Measurements from ENCODE around the gene HCRTR1. TPM values are rescaled to one million over a fixed set of nuclear protein-coding genes. Genes with fewer than 3 reads are reported as not detected.
A peak's percentile ranks its signal among the peaks of the same experiment; 100 is the strongest.

HCRTR1 gene
- total RNA-seq: under 1 TPM; 0.19 to 0.31 TPM
- not detected for polyA plus RNA-seq (ENCODE audit: insufficient read depth, low read depth, low replicate concordance)
- long read RNA-seq, donor 1: 0 reads
- long read RNA-seq, donor 2: 0 reads

DNA sequence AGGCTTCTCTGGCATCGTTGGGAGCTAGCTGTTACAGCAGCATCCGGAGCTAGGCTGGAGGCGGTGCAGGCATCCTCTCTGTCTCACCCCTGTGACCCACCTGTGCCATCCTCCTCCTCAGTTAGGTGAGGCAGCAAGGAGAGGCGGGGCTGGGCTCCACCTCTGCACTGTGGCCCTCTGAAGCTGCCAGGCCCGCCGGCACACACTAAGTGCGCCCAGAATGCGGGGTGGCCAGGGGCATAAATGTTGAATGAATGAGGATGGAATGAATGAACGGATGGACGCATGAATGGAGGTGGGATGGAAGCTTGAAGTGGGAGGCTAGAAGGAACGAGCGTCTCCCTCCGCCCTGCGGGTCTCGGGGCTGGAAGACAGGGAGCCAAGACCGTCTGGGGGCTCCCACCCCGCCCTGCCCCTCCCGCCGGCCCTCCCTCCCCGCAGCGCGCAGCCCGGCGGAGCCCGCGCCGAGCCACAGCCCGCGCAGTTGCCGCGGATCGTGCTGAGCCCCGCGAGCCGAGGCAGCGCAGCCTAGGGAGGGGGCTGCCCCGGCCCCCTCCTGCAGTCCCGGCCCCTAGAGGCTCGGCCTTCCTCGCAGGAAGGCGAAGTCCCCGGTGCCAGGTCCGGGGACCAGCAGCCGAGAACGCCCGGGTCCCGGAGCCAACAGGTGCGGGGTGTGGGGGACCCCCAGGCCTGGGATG, at the start of gene HCRTR1:
Gene HCRTR1, plus strand, starts transcription at position 472 of the 698 bp plus-strand sequence. CDS start 1,504 bp downstream, outside the sequence.
- Histone ChIP-seq H3K27ac (no peak within 1 kb of the TSS), H3K36me3 (ENCODE audit: low read depth, missing control alignments) (no peaks in the 10 kb centered on the region), H3K4me1 (peaks cover 9% of the 10 kb centered on the region), H3K27me3 (no peaks in the 10 kb centered on the region), H3K4me3 (peak within 1 kb of the TSS; percentile 24 to 54), H3K9me3 (no peaks in the 10 kb centered on the region)
- DNase-seq: no peak
- TF ChIP-seq POLR2A (IDR thresholded peaks at IDR 0.05): no peak
- TF ChIP-seq, protein P1, sequence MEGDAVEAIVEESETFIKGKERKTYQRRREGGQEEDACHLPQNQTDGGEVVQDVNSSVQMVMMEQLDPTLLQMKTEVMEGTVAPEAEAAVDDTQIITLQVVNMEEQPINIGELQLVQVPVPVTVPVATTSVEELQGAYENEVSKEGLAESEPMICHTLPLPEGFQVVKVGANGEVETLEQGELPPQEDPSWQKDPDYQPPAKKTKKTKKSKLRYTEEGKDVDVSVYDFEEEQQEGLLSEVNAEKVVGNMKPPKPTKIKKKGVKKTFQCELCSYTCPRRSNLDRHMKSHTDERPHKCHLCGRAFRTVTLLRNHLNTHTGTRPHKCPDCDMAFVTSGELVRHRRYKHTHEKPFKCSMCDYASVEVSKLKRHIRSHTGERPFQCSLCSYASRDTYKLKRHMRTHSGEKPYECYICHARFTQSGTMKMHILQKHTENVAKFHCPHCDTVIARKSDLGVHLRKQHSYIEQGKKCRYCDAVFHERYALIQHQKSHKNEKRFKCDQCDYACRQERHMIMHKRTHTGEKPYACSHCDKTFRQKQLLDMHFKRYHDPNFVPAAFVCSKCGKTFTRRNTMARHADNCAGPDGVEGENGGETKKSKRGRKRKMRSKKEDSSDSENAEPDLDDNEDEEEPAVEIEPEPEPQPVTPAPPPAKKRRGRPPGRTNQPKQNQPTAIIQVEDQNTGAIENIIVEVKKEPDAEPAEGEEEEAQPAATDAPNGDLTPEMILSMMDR (IDR thresholded peaks at IDR 0.05): no peak
- intact Hi-C loops (cut with DNase I; ENCODE audit: low total_unique reads): no loop called here
- WGBS, 2 donors: 8 to 17% methylated on average over 11 to 46 of the region's 48 CpGs

DNA sequence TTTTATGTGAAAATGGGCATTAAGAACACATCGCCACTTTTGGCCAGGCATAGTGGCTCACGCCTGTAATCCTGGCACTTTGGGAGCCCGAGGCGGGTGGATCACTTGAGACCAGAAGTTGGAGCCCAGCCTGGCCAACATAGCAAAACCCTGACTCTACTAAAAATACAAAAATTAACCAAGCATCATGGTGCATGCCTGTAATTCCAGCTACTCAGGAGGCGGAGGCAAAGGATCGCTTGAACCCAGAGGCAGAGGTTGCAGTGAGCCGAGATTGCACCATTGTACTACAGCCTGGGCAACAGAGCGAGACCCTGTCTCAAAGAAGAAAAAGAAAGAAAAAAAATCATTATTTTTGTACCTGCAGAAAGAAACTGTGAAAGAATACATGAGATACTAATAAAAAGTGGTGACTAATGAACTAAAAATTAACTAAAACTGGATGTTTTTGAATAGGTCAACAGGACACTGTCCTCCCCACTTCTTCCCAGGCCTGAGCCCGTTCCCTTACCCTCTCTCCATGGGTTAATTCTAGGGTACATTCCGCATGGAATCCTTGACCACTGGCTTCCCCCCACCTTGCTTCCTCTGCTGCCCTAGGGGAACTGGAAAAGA, 49.4 kb upstream of the HCRTR1 start:
- no peaks in the 10 kb centered on the region for H3K27me3 ChIP-seq
- DNase-seq: no peak
- TF ChIP-seq POLR2A (IDR thresholded peaks at IDR 0.05): no peak
- TF ChIP-seq, protein P1 (IDR thresholded peaks at IDR 0.05): no peak
- intact Hi-C loops (cut with DNase I; ENCODE audit: low total_unique reads): no loop called here
- no peak overlapping the region for H3K27ac ChIP-seq
- WGBS, 2 donors: 89 to 92% methylated on average over 10 of the region's 10 CpGs
- no peaks in the 10 kb centered on the region for H3K36me3 ChIP-seq (ENCODE audit: low read depth, missing control alignments)
- H3K4me1 ChIP-seq: peaks cover 22% of the 10 kb centered on the region
- no peaks in the 10 kb centered on the region for H3K9me3 ChIP-seq
- no peak overlapping the region for H3K4me3 ChIP-seq

DNA sequence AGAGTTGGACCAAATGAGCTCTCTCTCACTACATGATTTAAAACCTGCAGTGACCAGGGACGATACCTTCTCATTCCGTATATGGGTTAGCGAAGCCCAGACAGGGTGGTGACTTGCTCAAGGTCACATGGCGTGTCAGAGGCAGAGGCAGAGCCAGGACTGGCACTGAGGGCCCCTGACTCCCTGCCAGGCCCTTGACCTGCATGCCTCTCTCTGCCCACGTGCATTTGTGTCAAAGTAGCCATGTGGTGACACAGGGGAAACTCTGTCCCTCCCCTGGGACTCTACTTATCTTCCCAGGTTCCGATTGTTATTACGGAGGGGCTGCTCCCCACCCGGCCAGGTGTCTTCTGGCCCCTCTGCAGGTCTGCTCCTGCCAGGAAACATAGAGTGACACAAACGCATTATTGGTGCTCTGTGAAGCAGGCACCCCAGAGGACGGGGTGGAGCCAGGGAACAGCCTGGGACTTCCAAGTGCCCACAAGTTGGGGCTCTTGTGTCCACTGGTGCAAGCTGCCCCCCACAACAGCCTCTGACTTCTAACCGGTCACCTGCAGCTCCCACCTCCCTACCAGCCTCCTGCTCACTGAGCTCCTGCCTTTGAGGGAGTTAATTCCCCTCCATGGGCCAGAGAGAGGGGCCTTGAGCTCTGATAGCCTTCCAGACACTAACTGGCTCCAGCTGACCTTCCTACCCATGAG, 48.4 kb upstream of the HCRTR1 start:
- Histone ChIP-seq H3K36me3 (ENCODE audit: low read depth, missing control alignments) (no peaks in the 10 kb centered on the region), H3K27ac (no peak overlapping the region), H3K27me3 (no peaks in the 10 kb centered on the region), H3K4me3 (no peak overlapping the region), H3K4me1 (peaks cover 32% of the 10 kb centered on the region), H3K9me3 (no peaks in the 10 kb centered on the region)
- no peak for TF ChIP-seq POLR2A (IDR thresholded peaks at IDR 0.05)
- TF ChIP-seq, protein P1 (IDR thresholded peaks at IDR 0.05): no peak
- intact Hi-C loops (cut with DNase I; ENCODE audit: low total_unique reads): no loop called here
- peak; percentile 83 for DNase-seq
- 53 to 80% methylated on average over 7 to 11 of the region's 11 CpGs for WGBS, 2 donors

DNA sequence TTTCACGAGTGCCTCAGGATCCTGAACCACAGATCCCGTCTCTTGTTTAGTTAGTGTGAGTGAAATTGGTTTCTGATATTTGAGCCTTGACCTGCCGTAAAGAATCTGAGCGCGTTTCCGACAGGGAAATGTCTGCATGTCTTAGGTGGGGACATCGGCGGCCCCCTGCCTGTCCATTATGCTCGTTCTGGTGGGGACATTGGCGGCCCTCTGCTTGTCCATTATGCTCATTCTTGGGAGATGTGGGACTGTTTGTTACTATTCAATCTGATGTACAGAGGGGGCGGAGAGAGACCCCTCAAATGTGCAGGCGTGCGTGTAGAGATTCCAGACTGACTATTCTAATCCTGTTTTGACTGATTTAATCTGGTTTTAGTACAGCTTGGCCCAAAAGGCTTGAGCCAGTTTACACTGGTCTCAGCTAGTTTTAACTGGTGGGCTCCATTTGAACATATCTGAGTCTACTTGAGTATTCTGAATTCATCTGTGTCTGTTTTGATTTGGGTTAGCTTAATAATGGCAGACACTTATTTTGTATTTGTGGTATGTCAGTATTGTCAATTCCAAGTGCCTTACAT, 47.8 kb upstream of the HCRTR1 start:
- TF ChIP-seq, protein P1 (IDR thresholded peaks at IDR 0.05): no peak
- no peak for TF ChIP-seq POLR2A (IDR thresholded peaks at IDR 0.05)
- WGBS, 2 donors: 76 to 83% methylated on average over 13 of the region's 13 CpGs
- Histone ChIP-seq H3K36me3 (ENCODE audit: low read depth, missing control alignments) (no peaks in the 10 kb centered on the region), H3K4me1 (peaks cover 32% of the 10 kb centered on the region), H3K4me3 (no peak overlapping the region), H3K27me3 (no peaks in the 10 kb centered on the region), H3K9me3 (no peaks in the 10 kb centered on the region), H3K27ac (no peak overlapping the region)
- intact Hi-C loops (cut with DNase I; ENCODE audit: low total_unique reads): no loop called here
- no peak for DNase-seq
